Measurements from ENCODE around the gene GGA2.
"Not testable (repeated sequence)": the region's sequence is repeated elsewhere in the genome, so short reads cannot be mapped to it uniquely, and the experiment has no call there.

Gene GGA2

GRCh38 chr16:23549938-23550337, 39.6 kb upstream of the GGA2 start:
- TF ChIP-seq CTCF (IDR thresholded peaks at IDR 0.05), result no peak
- Histone ChIP-seq H3K27ac (no peak overlapping the region), H3K4me3 (no peak overlapping the region)
- no peak for DNase-seq (ENCODE audit: low spot score)

GRCh38 chr16:23544436-23544835, 34.1 kb upstream of the GGA2 start:
- no peak for DNase-seq (ENCODE audit: low spot score)
- Histone ChIP-seq H3K27ac (no peak overlapping the region), H3K4me3 (no peak overlapping the region)
- no peak for TF ChIP-seq CTCF (IDR thresholded peaks at IDR 0.05)

GRCh38 chr16:23540817-23541178, 30.5 kb upstream of the GGA2 start:
- not testable (repeated sequence) for H3K27ac ChIP-seq; DNase-seq (ENCODE audit: low spot score); H3K4me3 ChIP-seq

- DNase-seq (ENCODE audit: low spot score), result no peak
- no peak for TF ChIP-seq CTCF (IDR thresholded peaks at IDR 0.05)
- Histone ChIP-seq H3K27ac (no peak overlapping the region), H3K4me3 (no peak overlapping the region)
Measured at GRCh38 chr16:23539984-23540816, 29.9 kb upstream of the GGA2 start.

- H3K27ac ChIP-seq, result no peak overlapping the region
- DNase-seq (ENCODE audit: low spot score), result no peak
- no peak overlapping the region for H3K4me3 ChIP-seq
- no peak for TF ChIP-seq CTCF (IDR thresholded peaks at IDR 0.05)
Measured at GRCh38 chr16:23538919-23539278, 28.6 kb upstream of the GGA2 start.

GRCh38 chr16:23537390-23537789, 27.1 kb upstream of the GGA2 start:
- DNase-seq (ENCODE audit: low spot score), result no peak
- Histone ChIP-seq H3K4me3 (no peak overlapping the region), H3K27ac (no peak overlapping the region)
- no peak for TF ChIP-seq CTCF (IDR thresholded peaks at IDR 0.05)

- TF ChIP-seq CTCF (IDR thresholded peaks at IDR 0.05), result no peak
- Histone ChIP-seq H3K27ac (no peak overlapping the region), H3K4me3 (no peak overlapping the region)
- DNase-seq (ENCODE audit: low spot score), result no peak
Measured at GRCh38 chr16:23535901-23536300, 25.6 kb upstream of the GGA2 start.
